SK-N-MC (cell line): ENCODE results near the gene CFAP46.

Source experiments
- DNase-seq: peaks from one replicate; pipeline ENCODE4 v3.0.0-alpha.2; 2011; ENCODE audit warnings: low read depth, low spot score
- H3K27ac ChIP-seq: fragments of 200-600 bp; sonication (generic); 2 replicates; pipeline ENCODE4 v1.5.1; 2016; ENCODE audit warnings: mixed run types
- H3K36me3 ChIP-seq: fragments of 200-600 bp; sonication (generic); 2 replicates; pipeline ENCODE4 v1.6.1; 2017; ENCODE audit warnings: antibody characterized with exemption, low read length, mixed read lengths; ENCODE audit not compliant: insufficient read depth
- H3K4me3 ChIP-seq: fragments of 200-600 bp; sonication (generic); 2 replicates; pipeline ENCODE4 v1.5.1; 2016
- H3K9ac ChIP-seq: fragments of 200-600 bp; sonication (generic); 2 replicates; pipeline ENCODE4 v1.8.0; 2017; ENCODE audit warnings: mixed run types, mixed read lengths; ENCODE audit not compliant: insufficient read length
- H3K9me3 ChIP-seq: fragments of 200-600 bp; sonication (generic); 2 replicates; pipeline ENCODE4 v1.6.1; 2017; ENCODE audit warnings: low read depth, mild to moderate bottlenecking, antibody characterized with exemption, low read length, moderate library complexity, mixed read lengths
- EZH2 ChIP-seq: fragments of 200-600 bp; sonication (generic); IDR thresholded peaks from one replicate; pipeline ENCODE4 v1.6.1; 2017; ENCODE audit warnings: antibody characterized with exemption
- FOXP2 ChIP-seq: optimal IDR thresholded peaks from 2 replicates; pipeline ENCODE3; 2011; ENCODE audit warnings: mild to moderate bottlenecking, moderate library complexity; ENCODE audit not compliant: insufficient read depth; ENCODE audit errors: extremely low read length, control extremely low read depth
- POLR2AphosphoS5 ChIP-seq: IDR thresholded peaks from 2 replicates; pipeline ENCODE4 v1.6.1; 2012; ENCODE audit warnings: mild to moderate bottlenecking, low read depth, low read length, borderline replicate concordance

Gene CFAP46

GRCh38 chr10:132882069-132882951, 60.1 kb downstream of the CFAP46 start:
- H3K4me3 ChIP-seq = no peak overlapping the region
- no peak for DNase-seq
- no peaks in the 10 kb centered on the region for H3K36me3 ChIP-seq
- no peaks in the 10 kb centered on the region for H3K9me3 ChIP-seq
- no peak for TF ChIP-seq POLR2AphosphoS5
- H3K27ac ChIP-seq = no peak overlapping the region
- H3K9ac ChIP-seq = no peak overlapping the region

GRCh38 chr10:132881186-132881920, 61.0 kb downstream of the CFAP46 start:
- TF ChIP-seq EZH2 (no peak), POLR2AphosphoS5 (no peak), FOXP2 (no peak)
- H3K27ac ChIP-seq = no peak overlapping the region
- H3K4me3 ChIP-seq = no peak overlapping the region
- no peaks in the 10 kb centered on the region for H3K9me3 ChIP-seq
- H3K9ac ChIP-seq = no peak overlapping the region
- no peak for DNase-seq
- no peaks in the 10 kb centered on the region for H3K36me3 ChIP-seq

GRCh38 chr10:132880128-132880981, 62.0 kb downstream of the CFAP46 start:
- Histone ChIP-seq H3K9ac (no peak overlapping the region), H3K4me3 (no peak overlapping the region), H3K36me3 (no peaks in the 10 kb centered on the region), H3K27ac (no peak overlapping the region), H3K9me3 (no peaks in the 10 kb centered on the region)
- TF ChIP-seq POLR2AphosphoS5 (no peak), FOXP2 (no peak), EZH2 (no peak)
- no peak for DNase-seq

DNA sequence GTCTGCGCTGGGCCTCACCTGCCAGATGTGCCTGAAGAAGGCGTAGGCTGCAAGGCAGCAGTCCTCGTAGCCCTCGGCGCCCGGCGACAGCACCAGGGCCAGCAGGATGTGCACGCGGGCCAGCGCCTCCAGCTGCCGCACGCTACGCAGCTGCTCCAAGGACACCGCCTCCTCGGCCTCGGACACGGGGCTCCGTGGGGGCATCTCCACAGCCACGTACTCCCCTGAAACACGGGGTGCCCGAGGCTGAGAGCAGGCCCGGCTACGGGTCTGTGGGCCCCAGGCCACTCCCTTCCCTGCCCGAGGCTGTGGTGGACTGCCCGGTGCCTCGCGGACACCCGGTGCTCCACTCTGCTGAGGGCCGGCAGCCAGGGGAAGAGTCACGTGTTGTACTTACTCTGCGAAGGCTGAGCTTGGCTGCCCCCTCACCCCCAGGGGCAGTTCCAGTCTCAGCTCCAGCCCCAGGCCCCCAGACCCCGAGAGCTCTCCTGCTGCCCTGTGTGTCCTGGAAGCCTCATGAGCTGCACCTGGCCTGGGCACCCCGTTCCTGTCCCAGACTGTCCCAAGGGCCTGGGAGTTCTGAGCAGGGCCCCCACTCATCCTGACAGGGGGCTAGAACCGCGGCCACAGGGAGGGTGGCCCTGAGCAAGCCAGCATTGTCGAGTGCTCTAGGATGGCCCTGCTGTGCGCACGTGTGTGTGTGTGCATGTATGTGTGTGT, 62.8 kb downstream of the CFAP46 start:
- Histone ChIP-seq H3K4me3 (no peak overlapping the region), H3K9ac (no peak overlapping the region), H3K9me3 (no peaks in the 10 kb centered on the region), H3K27ac (no peak overlapping the region), H3K36me3 (no peaks in the 10 kb centered on the region)
- no peak for DNase-seq
- TF ChIP-seq FOXP2 = no peak
- no peak for TF ChIP-seq POLR2AphosphoS5
- no peak for TF ChIP-seq EZH2

- no peak for DNase-seq
- H3K4me3 ChIP-seq = no peak overlapping the region
- H3K9me3 ChIP-seq = no peaks in the 10 kb centered on the region
- H3K36me3 ChIP-seq = no peaks in the 10 kb centered on the region
- H3K9ac ChIP-seq = no peak overlapping the region
- H3K27ac ChIP-seq = no peak overlapping the region
- TF ChIP-seq FOXP2 (no peak), POLR2AphosphoS5 (no peak), EZH2 (no peak)
Observed at GRCh38 chr10:132878730-132879407, 63.5 kb downstream of the CFAP46 start.

DNA sequence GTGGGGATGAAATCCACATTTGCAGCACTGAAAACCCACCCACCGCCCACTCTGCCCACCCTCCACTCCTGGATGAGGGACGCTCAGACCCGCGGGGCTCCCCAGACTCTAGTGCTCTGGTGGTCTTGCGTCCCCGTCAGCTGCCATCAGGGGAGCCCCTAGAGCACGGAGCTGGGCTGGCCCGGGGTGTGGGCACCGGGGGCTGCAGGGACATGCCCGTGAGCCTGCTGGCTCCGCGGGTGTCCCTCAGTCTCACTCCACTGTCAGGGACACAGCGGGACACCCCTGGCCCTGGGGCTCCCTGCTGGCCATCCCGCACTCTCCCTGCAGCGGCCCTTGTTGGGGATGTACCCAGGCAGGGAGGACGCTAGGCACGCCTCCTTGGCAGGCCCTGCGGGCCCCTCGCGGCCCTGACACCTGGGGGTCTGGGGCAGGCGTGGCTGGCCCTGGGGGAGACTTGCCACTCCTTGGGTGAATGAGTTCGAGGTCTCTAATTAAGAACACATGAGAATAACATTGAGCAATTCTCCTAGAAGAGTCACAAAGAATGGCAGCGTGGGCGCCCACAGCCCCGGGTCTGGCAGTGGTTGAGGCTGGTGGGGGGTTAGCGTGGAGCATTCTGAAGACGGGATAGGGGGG, 64.2 kb downstream of the CFAP46 start:
- DNase-seq = no peak
- H3K9ac ChIP-seq = no peak overlapping the region
- H3K27ac ChIP-seq = no peak overlapping the region
- no peak overlapping the region for H3K4me3 ChIP-seq
- H3K36me3 ChIP-seq = no peaks in the 10 kb centered on the region
- no peak for TF ChIP-seq FOXP2
- no peak for TF ChIP-seq POLR2AphosphoS5
- no peak for TF ChIP-seq EZH2
- no peaks in the 10 kb centered on the region for H3K9me3 ChIP-seq

DNA sequence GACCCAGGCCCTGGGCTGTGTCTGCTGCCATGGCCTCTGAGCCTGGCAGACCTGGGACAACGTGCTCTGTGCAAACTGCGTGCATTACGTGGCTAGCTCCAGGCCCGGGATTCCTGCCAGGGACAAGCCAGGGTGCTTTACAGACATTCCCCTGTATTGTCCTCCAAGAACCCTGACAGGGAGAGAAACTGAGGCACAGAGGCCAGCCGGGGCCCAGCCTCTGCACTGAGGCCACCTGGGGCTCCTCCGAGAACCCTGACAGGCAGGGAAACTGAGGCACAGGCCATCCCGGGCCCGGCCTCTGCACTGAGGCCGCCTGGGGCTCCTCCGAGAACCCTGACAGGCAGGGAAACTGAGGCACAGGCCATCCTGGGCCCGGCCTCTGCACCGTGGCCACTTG, 64.9 kb downstream of the CFAP46 start:
- TF ChIP-seq EZH2 (no peak), FOXP2 (no peak), POLR2AphosphoS5 (no peak)

More for the DNA sequence above, 64.9 kb downstream of the CFAP46 start:
- DNase-seq = no peak
- Histone ChIP-seq H3K9ac (no peak overlapping the region), H3K36me3 (no peaks in the 10 kb centered on the region), H3K4me3 (no peak overlapping the region), H3K9me3 (no peaks in the 10 kb centered on the region), H3K27ac (no peak overlapping the region)
